Stimulated activated effector memory CD8-positive, alpha-beta T cell treated with anti-CD3 and anti-CD28 coated beads, Interleukin-12 subunit alpha, Interleukin-12 subunit beta, amount 100 ng/mL, for 72 hours (primary cell): ENCODE measurements around the gene BIRC3.
"Not testable (repeated sequence)": the region's sequence is repeated elsewhere in the genome, so short reads cannot be mapped to it uniquely, and the experiment has no call there.

ENCODE experiments used
- ATAC-seq: fragments of 150-1000 bp; cut with Tn5 transposase; 2 replicates; pipeline ENCODE4 v1.10.0; 2021
- DNase-seq, 2 donors: peaks; one replicate each; pipeline ENCODE4 v3.0.0; 2021 to 2022; ENCODE audit warnings: low spot score in 2 of 2
- H3K27ac Mint-ChIP-seq: one replicate; pipeline ENCODE4 v1.8.0; 2022; ENCODE audit warnings: mild to moderate bottlenecking, mixed read lengths
- H3K36me3 Mint-ChIP-seq: one replicate; pipeline ENCODE4 v1.8.0; 2022; ENCODE audit warnings: mild to moderate bottlenecking, mixed read lengths
- H3K4me1 Mint-ChIP-seq: one replicate; pipeline ENCODE4 v1.8.0; 2022; ENCODE audit warnings: mixed read lengths
- H3K4me3 Mint-ChIP-seq: one replicate; pipeline ENCODE4 v1.8.0; 2022; ENCODE audit warnings: mild to moderate bottlenecking, mixed read lengths
- H3K9me3 Mint-ChIP-seq: one replicate; pipeline ENCODE4 v1.8.0; 2022; ENCODE audit warnings: mixed read lengths

BIRC3 gene

DNA sequence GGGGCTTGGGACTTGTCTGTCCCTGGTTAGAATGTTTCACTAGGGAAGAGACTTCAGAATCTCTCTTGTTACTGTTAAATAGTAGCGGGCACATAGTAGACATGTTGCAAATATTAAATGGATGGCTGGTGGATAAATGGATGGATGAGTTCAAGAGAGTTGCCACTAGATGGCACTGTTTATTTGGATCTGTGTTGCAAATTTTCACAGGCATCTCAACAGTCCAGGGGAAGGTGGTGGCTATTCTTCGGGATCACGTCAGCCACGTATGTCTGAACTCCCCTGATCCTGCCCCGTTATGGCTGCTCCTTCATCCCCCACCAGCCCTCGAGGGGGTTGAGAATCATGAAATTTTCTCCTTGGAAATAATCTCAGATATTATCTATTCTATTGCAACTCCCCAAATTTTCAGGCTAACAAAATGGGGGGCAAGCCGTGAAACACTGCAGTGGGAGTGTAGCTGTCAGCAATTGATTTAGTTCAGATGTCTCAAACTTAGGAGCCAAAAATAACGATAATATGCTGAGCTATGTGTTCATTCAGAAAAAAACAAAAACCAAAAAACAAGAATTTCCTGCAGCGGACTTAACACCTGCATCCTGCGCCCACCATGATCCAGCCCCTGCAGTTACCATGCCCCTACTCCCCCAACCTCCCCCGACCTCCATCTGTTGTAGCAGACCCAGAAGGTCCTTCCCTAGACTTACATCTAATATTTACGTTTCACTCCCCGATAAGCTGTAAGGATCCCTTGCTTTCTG, 29.1 kb upstream of the BIRC3 start:
- Mint-ChIP-seq H3K27ac (no peak overlapping the region), H3K4me3 (peak overlapping the region; percentile 18), H3K9me3 (no peaks in the 10 kb centered on the region), H3K4me1 (peaks cover 11% of the 10 kb centered on the region), H3K36me3 (no peaks in the 10 kb centered on the region)
- DNase-seq (peak in 1 of 2 donors; percentile 58), ATAC-seq (peak; percentile 81)

DNA sequence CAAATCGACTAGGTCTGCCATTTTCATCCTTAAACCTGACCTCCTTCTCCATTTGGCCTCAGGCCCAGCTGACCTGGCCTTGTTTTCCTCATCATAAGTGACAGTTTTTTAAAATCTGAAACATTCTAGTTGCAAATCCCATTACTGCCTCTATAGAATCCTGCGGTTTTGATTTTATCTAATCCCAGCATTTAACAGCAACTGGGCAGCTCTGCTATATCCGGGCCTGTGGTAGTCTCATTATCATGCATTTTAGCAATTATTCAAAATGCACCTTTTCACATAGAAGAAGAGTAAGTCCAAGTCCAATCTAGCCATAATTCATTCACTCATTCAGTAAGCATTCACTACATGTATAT, 28.6 kb upstream of the BIRC3 start:
- Mint-ChIP-seq H3K9me3 (no peaks in the 10 kb centered on the region), H3K36me3 (no peaks in the 10 kb centered on the region), H3K27ac (no peak overlapping the region), H3K4me3 (peak overlapping the region; percentile 18), H3K4me1 (peaks cover 13% of the 10 kb centered on the region)
- no peak for ATAC-seq
- no peak for DNase-seq

DNA sequence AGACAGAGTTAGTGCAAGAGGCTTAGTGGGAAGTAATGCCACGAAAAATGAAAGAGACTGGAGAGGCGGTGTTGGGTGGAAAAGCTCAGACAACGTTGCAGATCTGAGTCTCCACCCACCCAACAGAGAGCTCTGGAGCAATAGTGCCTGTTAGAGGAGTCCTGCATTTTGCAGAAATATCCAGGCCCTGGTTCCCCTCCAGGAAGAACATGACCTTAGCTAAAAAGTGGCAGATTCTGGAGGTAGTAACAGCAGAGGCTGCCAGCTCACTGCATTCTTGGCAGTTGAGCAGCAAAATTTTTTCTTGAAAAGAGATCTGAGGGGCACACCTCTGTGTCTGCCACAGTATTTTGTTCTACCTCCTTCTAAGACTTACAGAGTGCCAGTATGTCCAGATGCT, 27.7 kb upstream of the BIRC3 start:
- ATAC-seq (no peak), DNase-seq (no peak)
- H3K4me3 Mint-ChIP-seq, result no peak overlapping the region
- H3K36me3 Mint-ChIP-seq, result no peaks in the 10 kb centered on the region
- H3K9me3 Mint-ChIP-seq, result no peaks in the 10 kb centered on the region
- H3K27ac Mint-ChIP-seq, result no peak overlapping the region
- peaks cover 18% of the 10 kb centered on the region for H3K4me1 Mint-ChIP-seq

DNA sequence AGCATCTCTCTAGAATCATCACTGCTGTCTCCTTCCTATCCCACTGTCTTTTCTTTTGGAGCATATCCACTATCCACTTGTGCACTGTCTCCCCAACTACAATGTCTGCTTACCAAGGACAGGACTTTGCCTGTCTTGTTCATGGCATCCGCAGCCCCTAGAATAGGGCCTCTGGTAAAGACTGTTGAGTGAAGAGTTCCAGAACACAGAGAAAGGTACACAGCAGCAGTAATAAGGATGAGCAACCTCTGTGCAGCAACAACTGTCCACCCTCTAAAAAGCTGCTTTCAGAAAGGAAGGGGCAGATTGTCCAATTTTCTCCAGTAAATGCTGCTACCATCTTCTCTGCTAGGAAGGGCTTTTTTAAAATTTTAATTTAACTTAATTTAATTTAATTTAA, 25.5 kb upstream of the BIRC3 start:
- Mint-ChIP-seq H3K9me3 (no peaks in the 10 kb centered on the region), H3K27ac (no peak overlapping the region), H3K36me3 (no peaks in the 10 kb centered on the region), H3K4me3 (no peak overlapping the region), H3K4me1 (peaks cover 28% of the 10 kb centered on the region)
- ATAC-seq (no peak), DNase-seq (peak in 1 of 2 donors; percentile 22)

DNA sequence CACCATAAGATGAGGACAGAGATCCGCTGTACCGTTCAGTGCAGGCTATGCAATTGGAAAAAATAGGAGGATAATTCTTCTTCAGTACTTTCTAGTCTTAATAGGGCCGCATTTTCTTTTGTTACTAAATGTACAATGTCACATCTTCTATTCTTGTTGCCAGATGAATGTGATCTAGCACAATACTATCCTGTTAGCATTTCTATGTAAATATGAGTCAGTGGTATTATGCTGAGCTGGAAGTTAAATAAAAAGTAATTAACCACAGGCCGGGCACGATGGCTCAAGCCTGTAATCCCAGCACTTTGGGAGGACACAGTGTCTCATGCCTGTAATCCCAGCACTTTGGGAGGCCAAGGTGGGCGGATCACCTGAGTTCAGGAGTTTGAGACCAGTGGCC, 24.4 kb upstream of the BIRC3 start:
- ATAC-seq (no peak), DNase-seq (no peak)
- Mint-ChIP-seq H3K4me3 (peak overlapping the region; percentile 78), H3K27ac (peak overlapping the region; percentile 52), H3K36me3 (no peaks in the 10 kb centered on the region), H3K4me1 (peaks cover 28% of the 10 kb centered on the region), H3K9me3 (no peaks in the 10 kb centered on the region)

DNA sequence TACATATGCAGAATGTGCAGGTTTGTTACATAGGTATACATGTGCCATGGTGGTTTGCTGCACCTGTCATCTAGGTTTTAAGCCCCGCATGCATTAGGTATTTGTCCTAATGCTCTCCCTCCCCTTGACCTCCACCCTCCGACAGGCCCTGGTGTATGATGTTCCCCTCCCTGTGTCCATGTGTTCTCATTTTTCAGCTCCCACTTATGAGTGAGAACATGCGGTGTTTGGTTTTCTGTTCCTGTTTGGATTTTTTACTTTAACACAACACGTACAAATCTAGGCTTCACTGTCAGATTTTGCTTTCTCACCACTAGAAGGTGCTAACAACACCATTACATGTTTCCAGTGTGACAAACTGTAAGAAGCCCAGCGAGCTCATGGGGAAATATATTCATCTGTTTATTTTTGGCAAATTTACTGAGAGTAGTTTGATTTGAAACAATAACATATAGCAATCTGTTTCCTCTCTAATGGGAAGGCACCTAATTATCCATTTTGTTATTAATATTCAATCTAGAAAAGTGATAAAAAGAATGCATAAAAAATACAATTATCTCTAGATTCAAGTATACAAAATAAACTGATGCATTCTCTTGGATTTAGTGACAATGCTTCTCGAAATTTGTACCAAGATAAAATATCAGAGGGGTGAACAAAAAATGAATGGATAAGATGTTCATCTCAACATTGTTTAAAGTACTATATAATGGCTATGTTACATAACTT, 23.2 kb upstream of the BIRC3 start:
- DNase-seq, result no peak
- peak overlapping the region; percentile 78 for H3K4me3 Mint-ChIP-seq
- ATAC-seq, result peak; percentile 91
- no peaks in the 10 kb centered on the region for H3K36me3 Mint-ChIP-seq
- H3K4me1 Mint-ChIP-seq, result peaks cover 28% of the 10 kb centered on the region
- no peaks in the 10 kb centered on the region for H3K9me3 Mint-ChIP-seq
- peak overlapping the region; percentile 82 for H3K27ac Mint-ChIP-seq

DNA sequence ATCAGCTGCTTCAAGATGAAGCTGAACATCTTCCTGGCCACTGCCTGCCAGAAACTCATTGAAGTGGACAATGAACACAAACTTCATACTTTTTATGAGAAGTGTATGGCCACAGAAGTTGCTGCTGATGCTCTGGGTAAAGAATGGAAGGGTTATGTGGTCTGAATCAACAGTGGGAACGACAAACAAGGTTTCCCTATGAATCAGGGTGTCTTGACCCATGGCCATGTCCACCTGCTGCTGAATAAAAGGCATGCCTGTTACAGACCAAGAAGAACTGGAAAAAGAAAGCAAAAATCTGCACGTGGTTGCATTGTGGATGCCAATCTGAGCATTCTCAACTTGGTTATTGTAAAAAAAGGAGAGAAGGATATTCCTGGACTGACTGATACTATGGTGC, 22.2 kb upstream of the BIRC3 start:
- Mint-ChIP-seq H3K4me1 (peaks cover 37% of the 10 kb centered on the region), H3K27ac (peak overlapping the region; percentile 87), H3K4me3 (peak overlapping the region; percentile 78), H3K9me3 (no peaks in the 10 kb centered on the region), H3K36me3 (no peaks in the 10 kb centered on the region)
- DNase-seq (no peak), ATAC-seq (no peak)

DNA sequence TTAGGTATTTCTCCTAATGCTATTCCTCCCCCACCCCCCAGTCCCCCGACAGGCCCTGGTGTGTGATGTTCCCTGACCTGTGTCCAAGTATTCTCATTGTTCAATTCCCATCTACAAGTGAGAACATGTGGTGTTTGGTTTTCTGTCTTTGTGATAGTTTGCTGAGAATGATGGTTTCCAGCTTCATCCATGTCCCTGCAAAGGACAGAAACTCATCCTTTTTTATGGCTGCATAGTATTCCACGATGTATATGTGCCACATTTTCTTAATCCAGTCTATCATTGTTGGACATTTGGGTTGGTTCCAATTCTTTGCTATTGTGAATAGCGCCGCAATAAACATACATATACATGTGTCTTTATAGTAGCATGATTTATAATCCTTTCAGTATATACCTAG, 20.5 kb upstream of the BIRC3 start:
- not testable (repeated sequence) for H3K36me3 Mint-ChIP-seq, DNase-seq, H3K9me3 Mint-ChIP-seq, H3K4me3 Mint-ChIP-seq, H3K27ac Mint-ChIP-seq, ATAC-seq
- peaks cover 44% of the 10 kb centered on the region for H3K4me1 Mint-ChIP-seq

DNA sequence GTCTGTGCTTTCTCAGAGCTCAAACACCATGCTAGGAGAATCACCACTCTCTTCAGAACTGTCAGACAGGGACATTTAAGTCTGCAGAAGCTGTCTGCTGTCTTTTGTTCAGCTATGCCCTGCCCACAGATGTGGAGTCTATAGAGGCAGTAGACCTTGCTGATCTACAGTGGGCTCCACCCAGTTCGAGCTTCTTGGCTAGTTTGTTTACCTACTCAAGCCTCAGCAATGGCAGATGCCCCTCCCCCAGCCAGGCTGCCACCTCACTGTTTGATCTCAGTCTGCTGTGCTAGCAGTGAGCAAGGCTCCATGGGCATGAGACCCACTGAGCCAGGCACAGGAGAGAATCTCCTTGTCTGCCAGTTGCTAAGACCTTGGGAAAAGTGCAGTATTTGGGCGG, 16.4 kb upstream of the BIRC3 start:
- H3K27ac Mint-ChIP-seq, result not testable (repeated sequence)

DNA sequence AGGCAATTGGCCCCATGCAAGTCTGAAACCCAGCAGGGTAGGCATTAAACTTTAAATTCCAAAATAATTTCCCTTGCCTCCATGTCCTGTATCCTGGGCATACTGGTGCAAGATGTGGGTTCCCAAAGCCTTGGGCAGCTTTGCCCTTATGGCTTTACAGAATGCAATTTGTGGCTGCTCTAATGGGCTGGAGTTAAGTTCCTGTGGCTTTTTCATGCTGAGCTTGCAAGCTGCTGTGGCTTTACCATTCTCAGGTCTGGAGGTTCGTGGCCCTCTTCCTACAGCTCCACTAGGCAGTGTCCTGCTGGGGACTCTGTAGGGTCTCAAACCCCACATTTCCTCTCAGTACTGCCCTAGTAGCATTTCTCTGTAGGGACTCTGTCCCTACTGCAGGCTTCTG, 15.0 kb upstream of the BIRC3 start:
- Mint-ChIP-seq H3K27ac (no peak overlapping the region), H3K4me1 (peaks cover 62% of the 10 kb centered on the region), H3K4me3 (no peak overlapping the region), H3K9me3 (peaks cover 11% of the 10 kb centered on the region), H3K36me3 (no peaks in the 10 kb centered on the region)
- ATAC-seq (no peak), DNase-seq (peak in 1 of 2 donors; percentile 32)

More for the DNA sequence above, 16.4 kb upstream of the BIRC3 start:
- not testable (repeated sequence) for H3K4me3 Mint-ChIP-seq, H3K36me3 Mint-ChIP-seq, ATAC-seq
- peak in 1 of 2 donors; percentile 47 for DNase-seq
- Mint-ChIP-seq H3K4me1 (peaks cover 48% of the 10 kb centered on the region), H3K9me3 (peaks cover 11% of the 10 kb centered on the region)

DNA sequence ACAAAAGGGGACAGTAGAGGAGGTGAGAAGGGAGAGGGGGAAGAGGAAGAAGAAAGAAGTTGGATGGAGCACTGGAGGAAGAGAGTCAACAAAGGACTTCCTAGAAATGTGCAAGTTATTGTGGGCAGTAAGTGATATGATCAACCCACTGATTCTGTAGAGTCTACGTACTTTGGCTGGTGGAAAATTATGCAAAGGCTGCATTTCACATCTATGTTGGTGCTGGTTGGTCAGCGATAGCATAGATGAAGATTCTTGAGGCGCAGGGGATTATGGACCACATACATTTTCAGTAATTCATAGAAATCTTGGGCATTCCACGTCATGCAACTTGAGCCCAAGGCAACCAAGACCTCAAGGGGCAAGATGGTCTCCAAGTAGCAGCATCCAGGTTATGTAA, 12.6 kb upstream of the BIRC3 start:
- peaks cover 11% of the 10 kb centered on the region for H3K9me3 Mint-ChIP-seq
- peak; percentile 48 for ATAC-seq

DNA sequence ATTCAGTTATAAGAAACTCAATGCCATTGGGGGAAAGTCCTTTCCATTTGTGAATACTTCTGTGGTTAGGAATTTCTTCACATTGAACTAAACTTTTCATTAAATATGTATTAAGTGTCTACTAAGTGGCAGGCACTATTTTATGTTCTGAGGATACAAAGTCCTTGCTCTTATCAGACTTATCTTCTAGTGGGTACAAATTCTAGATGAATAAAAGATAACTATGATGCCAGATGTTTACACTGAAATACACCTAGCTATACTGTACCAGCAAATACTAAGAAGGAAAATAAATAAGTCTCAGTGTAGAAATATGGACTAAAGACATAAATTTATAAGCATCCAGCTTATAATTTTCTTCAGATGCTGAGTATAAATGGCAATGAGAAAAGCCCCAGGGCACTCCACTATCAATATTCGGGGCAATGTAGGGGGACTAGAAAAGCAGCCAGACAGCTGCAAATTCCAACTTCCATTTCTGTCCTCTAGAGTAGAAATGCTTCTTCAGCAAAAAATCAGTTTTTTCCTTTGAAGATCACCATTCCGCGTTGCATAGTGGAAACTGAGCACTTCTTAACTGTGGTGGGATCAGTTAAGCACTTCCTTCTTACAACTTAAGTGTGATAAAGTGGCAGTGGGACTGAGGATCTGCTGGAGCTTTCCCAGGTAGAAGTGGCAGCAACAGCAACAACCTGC, 11.8 kb upstream of the BIRC3 start:
- Mint-ChIP-seq H3K36me3 (no peaks in the 10 kb centered on the region), H3K27ac (peak overlapping the region; percentile 69), H3K9me3 (peaks cover 11% of the 10 kb centered on the region), H3K4me1 (peaks cover 58% of the 10 kb centered on the region), H3K4me3 (peak overlapping the region; percentile 54)
- ATAC-seq (no peak), DNase-seq (no peak)

More for the DNA sequence above, 12.6 kb upstream of the BIRC3 start:
- H3K4me1 Mint-ChIP-seq, result peaks cover 63% of the 10 kb centered on the region
- no peak for DNase-seq
- H3K36me3 Mint-ChIP-seq, result no peaks in the 10 kb centered on the region
- H3K27ac Mint-ChIP-seq, result peak overlapping the region; percentile 9
- H3K4me3 Mint-ChIP-seq, result peak overlapping the region; percentile 12

DNA sequence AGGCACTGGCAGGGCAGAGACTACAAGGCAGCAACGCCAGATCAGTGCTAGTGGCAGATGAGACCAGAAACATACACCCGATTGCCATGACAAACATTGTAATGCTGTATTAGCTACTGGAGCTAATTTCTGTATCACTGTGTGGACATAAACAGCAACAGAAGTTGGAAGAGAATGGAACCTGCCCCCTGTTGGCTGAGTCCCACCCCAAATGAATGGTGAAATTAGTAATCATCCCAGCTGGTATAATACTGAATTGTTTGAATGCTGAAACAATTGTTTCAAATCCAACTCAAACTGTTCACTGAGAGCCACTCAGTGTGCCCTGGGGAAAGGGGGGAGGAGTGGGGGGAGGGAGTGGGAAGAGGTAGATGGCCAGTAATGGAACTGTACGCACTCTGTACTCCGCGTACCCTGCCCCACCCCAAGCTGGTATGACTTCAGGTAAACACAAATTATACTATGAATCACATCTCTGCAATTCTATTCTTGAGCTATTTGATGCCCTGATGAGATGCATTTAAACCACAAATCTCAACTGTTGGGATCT, 11.2 kb upstream of the BIRC3 start:
- DNase-seq (no peak), ATAC-seq (peak; percentile 54)
- H3K27ac Mint-ChIP-seq, result peak overlapping the region; percentile 69
- H3K36me3 Mint-ChIP-seq, result no peaks in the 10 kb centered on the region
- peak overlapping the region; percentile 54 for H3K4me3 Mint-ChIP-seq
- H3K9me3 Mint-ChIP-seq, result peaks cover 11% of the 10 kb centered on the region
- peaks cover 57% of the 10 kb centered on the region for H3K4me1 Mint-ChIP-seq

DNA sequence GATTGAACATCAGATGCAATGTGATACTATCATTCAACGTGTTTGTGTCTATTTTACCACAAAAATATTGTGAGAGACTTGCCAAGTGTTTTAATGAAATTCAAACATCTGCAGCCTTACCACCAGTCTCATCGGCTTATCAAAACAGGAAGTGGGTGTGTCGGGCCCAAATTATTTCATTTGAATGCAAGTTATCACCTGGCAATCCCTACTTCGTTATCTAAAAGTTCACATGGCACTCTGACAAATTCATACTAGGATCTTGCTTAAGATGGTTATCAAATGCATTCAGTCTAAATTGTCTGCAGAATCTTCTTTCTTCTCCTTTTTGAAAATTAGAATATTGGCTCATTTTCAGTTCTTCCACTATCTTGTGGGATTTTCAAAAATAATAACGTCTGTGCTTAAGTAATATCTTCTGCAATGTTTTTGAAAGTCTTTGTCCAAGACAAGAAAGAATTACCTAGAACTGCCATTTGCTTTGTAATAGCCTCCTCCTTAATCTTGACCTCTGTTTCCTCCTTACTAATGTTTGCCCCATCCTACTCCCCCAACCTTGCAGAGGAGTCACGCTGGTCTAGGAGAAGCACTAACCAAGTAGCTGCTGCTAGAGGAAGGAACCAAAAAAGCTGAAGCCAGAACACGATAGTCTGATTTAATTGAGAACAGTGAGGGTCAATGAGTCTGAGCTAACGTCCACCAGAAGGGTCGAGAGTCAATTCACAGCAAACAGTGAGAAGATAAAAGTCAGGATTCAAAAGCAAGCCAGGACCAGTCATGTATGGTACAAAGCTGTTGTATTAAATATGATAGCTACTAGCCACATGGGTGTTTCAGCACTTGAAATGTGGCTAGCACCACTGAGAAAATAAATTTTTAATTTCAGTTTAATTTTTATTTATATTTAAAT, 10.2 kb upstream of the BIRC3 start:
- Mint-ChIP-seq H3K27ac (peak overlapping the region; percentile 5), H3K9me3 (peaks cover 4% of the 10 kb centered on the region), H3K4me1 (peaks cover 47% of the 10 kb centered on the region), H3K36me3 (no peaks in the 10 kb centered on the region), H3K4me3 (peak overlapping the region; percentile 54)
- ATAC-seq, result peak; percentile 47
- DNase-seq, result no peak

DNA sequence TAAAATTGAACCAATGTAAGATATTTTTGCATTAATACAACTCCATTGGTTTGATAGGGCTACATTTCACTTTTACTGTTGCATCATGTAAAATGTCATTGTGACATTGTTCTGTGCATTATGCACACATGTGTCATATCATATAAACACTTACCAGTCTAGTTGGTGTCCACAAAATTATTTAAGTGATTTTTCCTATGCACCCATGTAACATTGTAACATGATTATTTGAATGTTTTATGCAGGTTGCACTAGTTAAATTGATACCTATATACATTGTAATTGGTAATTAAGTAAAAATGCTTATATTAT, 9.6 kb upstream of the BIRC3 start:
- ATAC-seq (no peak), DNase-seq (no peak)
- Mint-ChIP-seq H3K4me1 (peaks cover 46% of the 10 kb centered on the region), H3K36me3 (no peaks in the 10 kb centered on the region), H3K9me3 (peaks cover 4% of the 10 kb centered on the region), H3K27ac (no peak overlapping the region), H3K4me3 (peak overlapping the region; percentile 54)
